C4-2B (cell line): ENCODE data around the gene ZNF593.

ENCODE experiments used
- CTCF ChIP-seq: fragments of 450-650 bp; conservative IDR thresholded peaks from 2 replicates; pipeline ENCODE4 v1.5.1; 2017; ENCODE audit warnings: mild to moderate bottlenecking
- ZFX ChIP-seq: fragments of 450-650 bp; IDR thresholded peaks from 2 replicates; pipeline ENCODE4 v1.6.1; 2017

- TF ChIP-seq ZFX (no peak), CTCF (no peak)
Observed at GRCh38 chr1:26154750-26155149, 15.0 kb upstream of the ZNF593 start.
